ENCODE data around the gene GATAD2A.

The GATAD2A gene

DNA sequence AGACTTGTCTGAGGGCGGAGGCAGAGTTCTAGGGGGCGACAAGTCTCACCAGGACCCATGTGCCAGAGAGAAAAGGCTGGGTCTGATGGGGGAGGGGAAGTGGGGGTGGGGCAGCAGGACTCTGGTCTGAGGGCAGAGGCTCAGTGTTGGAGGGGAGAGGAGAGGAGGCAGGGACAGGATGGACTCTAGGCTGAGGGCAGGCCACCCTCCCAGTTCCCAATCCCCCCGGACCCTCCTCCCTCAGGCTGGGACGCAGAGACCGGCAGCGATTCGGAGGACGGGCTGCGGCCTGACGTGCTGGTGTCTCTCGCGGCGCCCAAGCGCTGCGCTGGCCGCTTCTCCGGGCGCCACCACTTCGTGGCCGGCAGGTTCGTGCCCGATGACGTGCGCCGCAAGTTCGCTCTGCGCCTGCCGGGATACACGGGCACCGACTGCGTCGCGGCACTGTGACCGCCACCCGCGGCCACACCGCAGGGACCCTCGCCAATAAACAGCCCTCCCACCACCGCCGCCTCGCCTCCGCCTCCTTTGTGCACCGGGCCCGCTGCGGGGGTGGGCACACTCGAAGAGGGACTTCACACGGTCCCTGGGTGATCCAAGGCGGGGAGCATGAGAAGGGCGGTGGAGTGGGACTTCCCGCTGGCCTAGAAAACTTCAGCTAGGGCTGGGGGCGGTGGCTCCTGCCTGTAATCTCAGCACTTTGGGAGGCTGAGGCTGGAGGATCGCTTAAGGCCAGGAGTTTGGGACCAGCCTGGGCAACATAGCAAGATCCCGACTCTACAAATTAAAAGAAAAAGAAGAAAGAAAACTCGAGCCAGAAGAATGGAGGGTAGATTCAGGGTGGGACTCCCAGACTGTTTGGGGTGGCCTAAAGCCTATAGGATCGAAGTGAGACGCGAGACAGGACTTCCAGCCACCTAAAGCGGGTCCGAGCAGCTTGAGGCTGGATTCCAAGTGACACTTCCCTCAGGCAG, 131.9 kb downstream of the GATAD2A start:
- Histone ChIP-seq H2BK5ac (ENCODE audit: low read depth, low read length, poor library complexity, severe bottlenecking) (no peak overlapping the region), H3K79me1 (replicated peaks; ENCODE audit: low read length, poor library complexity, severe bottlenecking) (no peaks in the 10 kb centered on the region), H2BK12ac (ENCODE audit: low read length in 2 of 2) (no peak overlapping the region), H3K36me3 (ENCODE audit: control insufficient read depth in 1 of 2, insufficient read depth in 2 of 2, low read depth in 1 of 2, low read length in 2 of 2) (peaks cover 0 to 17% of the 10 kb centered on the region in 2 experiments), H2AFZ (ENCODE audit: low read depth, low read length) (no peak overlapping the region), H3K23ac (ENCODE audit: low read length in 2 of 2) (no peak overlapping the region), H4K8ac (ENCODE audit: low read length) (no peak overlapping the region), H3K4me1 (ENCODE audit: control insufficient read depth, insufficient read depth, low read depth, low read length) (peaks cover 17% of the 10 kb centered on the region), H3K4me3 (ENCODE audit: insufficient read depth in 1 of 2, low read depth in 1 of 2, low read length in 2 of 2) (peak overlapping the region in 1 of 2 experiments; percentile 47), H3K27me3 (ENCODE audit: control insufficient read depth in 1 of 2, insufficient read depth in 1 of 2, low read length in 2 of 2) (peaks cover 7 to 46% of the 10 kb centered on the region in 2 experiments), H2BK15ac (ENCODE audit: low read depth, poor library complexity, severe bottlenecking) (no peak overlapping the region), H3K18ac (ENCODE audit: low read depth in 1 of 2, low read length in 2 of 2) (no peak overlapping the region), H3K27ac (ENCODE audit: low read length, poor library complexity, severe bottlenecking) (no peak overlapping the region), H2BK120ac (ENCODE audit: low read depth, low read length) (no peak overlapping the region), H3K4me2 (ENCODE audit: low read length, poor library complexity, severe bottlenecking) (no peak overlapping the region), H3K9me3 (ENCODE audit: control insufficient read depth, low read length) (no peaks in the 10 kb centered on the region), H3K14ac (ENCODE audit: low read length in 2 of 2) (no peak overlapping the region), H2AK5ac (ENCODE audit: low read length, severe bottlenecking) (no peak overlapping the region), H3K9ac (ENCODE audit: low read length) (no peak overlapping the region), H3K4ac (ENCODE audit: low read depth in 1 of 2, low read length in 2 of 2) (no peak overlapping the region), H4K91ac (ENCODE audit: low read length) (no peak overlapping the region)
- no peak for DNase-seq
- WGBS: 84% methylated on average over 59 of the region's 59 CpGs

DNA sequence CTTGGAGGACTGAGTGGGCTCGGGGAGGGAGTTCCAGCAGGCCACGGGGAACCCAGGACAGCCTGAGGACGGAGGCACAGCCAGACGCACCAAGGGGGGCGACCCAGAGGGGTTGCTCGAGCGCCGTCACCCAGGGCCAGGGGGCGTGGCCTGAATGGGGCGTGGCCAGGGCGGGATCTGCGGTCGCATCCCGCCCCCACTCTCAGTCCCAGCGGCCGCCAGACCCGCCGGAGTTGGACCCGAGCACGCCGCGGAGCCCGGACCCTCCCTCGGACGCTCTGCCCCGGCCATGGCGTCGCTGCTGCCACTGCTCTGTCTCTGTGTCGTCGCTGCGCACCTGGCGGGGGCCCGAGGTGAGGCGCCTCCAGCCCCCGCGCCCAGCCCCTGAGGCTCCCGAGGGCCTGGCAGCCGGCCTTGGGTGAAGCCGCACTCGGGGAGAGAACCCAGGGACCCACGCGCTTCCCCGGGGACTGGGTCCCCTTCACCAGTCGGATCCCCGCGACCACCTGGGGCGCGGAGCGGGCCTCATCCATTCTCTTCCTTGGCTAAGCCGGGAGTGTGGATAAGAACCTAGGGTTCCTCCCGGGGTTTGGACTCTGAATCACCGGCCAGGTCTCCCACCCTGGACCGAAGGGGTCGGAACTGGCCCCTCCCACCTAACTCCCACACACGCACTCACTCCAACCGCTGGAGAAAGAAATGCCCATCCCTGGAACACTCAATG, 132.7 kb downstream of the GATAD2A start, which contains the start of gene CILP2:
Gene CILP2 (plus strand): TSS at position 205 of the 724 bp plus-strand sequence. CDS start 85 bp downstream, at position 290.
- Histone ChIP-seq H3K14ac (ENCODE audit: low read length in 2 of 2) (no peak within 1 kb of the TSS), H3K79me1 (replicated peaks; ENCODE audit: low read length, poor library complexity, severe bottlenecking) (no peaks in the 10 kb centered on the region), H3K23ac (ENCODE audit: low read length in 2 of 2) (no peak within 1 kb of the TSS), H2AFZ (ENCODE audit: low read depth, low read length) (no peak within 1 kb of the TSS), H3K4me2 (ENCODE audit: low read length, poor library complexity, severe bottlenecking) (peak within 1 kb of the TSS; percentile 62), H2BK5ac (ENCODE audit: low read depth, low read length, poor library complexity, severe bottlenecking) (no peak within 1 kb of the TSS), H3K9me3 (ENCODE audit: control insufficient read depth, low read length) (no peaks in the 10 kb centered on the region), H3K27me3 (ENCODE audit: control insufficient read depth in 1 of 2, insufficient read depth in 1 of 2, low read length in 2 of 2) (peaks cover 7 to 54% of the 10 kb centered on the region in 2 experiments), H2BK12ac (ENCODE audit: low read length in 2 of 2) (no peak within 1 kb of the TSS), H3K27ac (ENCODE audit: low read length, poor library complexity, severe bottlenecking) (no peak within 1 kb of the TSS), H2BK120ac (ENCODE audit: low read depth, low read length) (no peak within 1 kb of the TSS), H3K4me1 (ENCODE audit: control insufficient read depth, insufficient read depth, low read depth, low read length) (peaks cover 14% of the 10 kb centered on the region), H3K4me3 (ENCODE audit: insufficient read depth in 1 of 2, low read depth in 1 of 2, low read length in 2 of 2) (peak within 1 kb of the TSS; percentile 5 to 47), H3K36me3 (ENCODE audit: control insufficient read depth in 1 of 2, insufficient read depth in 2 of 2, low read depth in 1 of 2, low read length in 2 of 2) (peaks cover 0 to 10% of the 10 kb centered on the region in 2 experiments), H3K4ac (ENCODE audit: low read depth in 1 of 2, low read length in 2 of 2) (no peak within 1 kb of the TSS), H3K9ac (ENCODE audit: low read length) (no peak within 1 kb of the TSS), H4K91ac (ENCODE audit: low read length) (no peak within 1 kb of the TSS), H4K8ac (ENCODE audit: low read length) (no peak within 1 kb of the TSS), H3K18ac (ENCODE audit: low read depth in 1 of 2, low read length in 2 of 2) (no peak within 1 kb of the TSS), H2AK5ac (ENCODE audit: low read length, severe bottlenecking) (no peak within 1 kb of the TSS), H2BK15ac (ENCODE audit: low read depth, poor library complexity, severe bottlenecking) (no peak within 1 kb of the TSS)
- 12% methylated on average over 55 of the region's 56 CpGs for WGBS
- no peak for DNase-seq

- Histone ChIP-seq H3K79me1 (replicated peaks; ENCODE audit: low read length, poor library complexity, severe bottlenecking) (no peaks in the 10 kb centered on the region), H2BK12ac (ENCODE audit: low read length in 2 of 2) (no peak overlapping the region), H3K9me3 (ENCODE audit: control insufficient read depth, low read length) (no peaks in the 10 kb centered on the region), H3K4ac (ENCODE audit: low read depth in 1 of 2, low read length in 2 of 2) (no peak overlapping the region), H2BK120ac (ENCODE audit: low read depth, low read length) (no peak overlapping the region), H3K27me3 (ENCODE audit: control insufficient read depth in 1 of 2, insufficient read depth in 1 of 2, low read length in 2 of 2) (peaks cover 7 to 59% of the 10 kb centered on the region in 2 experiments), H3K18ac (ENCODE audit: low read depth in 1 of 2, low read length in 2 of 2) (no peak overlapping the region), H4K91ac (ENCODE audit: low read length) (no peak overlapping the region), H3K4me3 (ENCODE audit: insufficient read depth in 1 of 2, low read depth in 1 of 2, low read length in 2 of 2) (peak overlapping the region in 1 of 2 experiments; percentile 47), H3K4me2 (ENCODE audit: low read length, poor library complexity, severe bottlenecking) (no peak overlapping the region), H3K36me3 (ENCODE audit: control insufficient read depth in 1 of 2, insufficient read depth in 2 of 2, low read depth in 1 of 2, low read length in 2 of 2) (peaks cover 0 to 10% of the 10 kb centered on the region in 2 experiments), H2AFZ (ENCODE audit: low read depth, low read length) (no peak overlapping the region), H3K23ac (ENCODE audit: low read length in 2 of 2) (no peak overlapping the region), H3K27ac (ENCODE audit: low read length, poor library complexity, severe bottlenecking) (no peak overlapping the region), H4K8ac (ENCODE audit: low read length) (no peak overlapping the region), H2AK5ac (ENCODE audit: low read length, severe bottlenecking) (no peak overlapping the region), H2BK5ac (ENCODE audit: low read depth, low read length, poor library complexity, severe bottlenecking) (no peak overlapping the region), H3K14ac (ENCODE audit: low read length in 2 of 2) (no peak overlapping the region), H3K9ac (ENCODE audit: low read length) (no peak overlapping the region), H2BK15ac (ENCODE audit: low read depth, poor library complexity, severe bottlenecking) (no peak overlapping the region), H3K4me1 (ENCODE audit: control insufficient read depth, insufficient read depth, low read depth, low read length) (peaks cover 14% of the 10 kb centered on the region)
- DNase-seq: no peak
- 63% methylated on average over 7 of the region's 7 CpGs for WGBS
These were observed 133.3 kb downstream of the GATAD2A start for GRCh38 chr19:19538785-19539166.

DNA sequence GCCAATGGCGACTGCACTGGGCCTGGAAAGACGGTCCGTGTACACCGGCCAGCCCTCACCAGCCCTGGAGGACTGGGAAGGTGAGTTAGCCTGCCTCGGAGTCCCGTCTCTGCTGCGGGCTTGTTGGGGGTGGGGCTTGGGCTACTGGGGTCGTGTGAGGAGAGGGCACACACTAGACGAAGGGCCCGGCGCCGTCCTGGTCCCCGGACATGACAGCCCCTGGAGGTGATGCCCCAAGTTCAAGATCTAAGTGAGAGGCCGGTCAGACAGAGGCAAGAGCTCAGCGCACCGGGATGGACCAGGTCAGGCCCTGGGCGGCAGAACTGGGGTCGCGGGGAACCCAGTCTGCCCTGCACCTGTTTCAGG, 134.2 kb downstream of the GATAD2A start:
- H3K27me3 ChIP-seq (ENCODE audit: control insufficient read depth in 1 of 2, insufficient read depth in 1 of 2, low read length in 2 of 2): peaks cover 7 to 66% of the 10 kb centered on the region in 2 experiments
- WGBS: 87% methylated on average over 19 of the region's 19 CpGs
- H3K36me3 ChIP-seq (ENCODE audit: control insufficient read depth in 1 of 2, insufficient read depth in 2 of 2, low read depth in 1 of 2, low read length in 2 of 2): peaks cover 0 to 15% of the 10 kb centered on the region in 2 experiments
- no peak overlapping the region for H4K91ac ChIP-seq (ENCODE audit: low read length)
- H3K4ac ChIP-seq (ENCODE audit: low read depth in 1 of 2, low read length in 2 of 2): no peak overlapping the region
- H2BK15ac ChIP-seq (ENCODE audit: low read depth, poor library complexity, severe bottlenecking): no peak overlapping the region
- H3K9ac ChIP-seq (ENCODE audit: low read length): no peak overlapping the region
- DNase-seq: no peak
- no peak overlapping the region for H2AFZ ChIP-seq (ENCODE audit: low read depth, low read length)
- H3K9me3 ChIP-seq (ENCODE audit: control insufficient read depth, low read length): no peaks in the 10 kb centered on the region
- H3K4me2 ChIP-seq (ENCODE audit: low read length, poor library complexity, severe bottlenecking): no peak overlapping the region
- no peak overlapping the region for H2BK120ac ChIP-seq (ENCODE audit: low read depth, low read length)
- H3K79me1 ChIP-seq (replicated peaks; ENCODE audit: low read length, poor library complexity, severe bottlenecking): no peaks in the 10 kb centered on the region
- H3K27ac ChIP-seq (ENCODE audit: low read length, poor library complexity, severe bottlenecking): no peak overlapping the region
- H3K4me3 ChIP-seq (ENCODE audit: insufficient read depth in 1 of 2, low read depth in 1 of 2, low read length in 2 of 2): no peak overlapping the region
- H2AK5ac ChIP-seq (ENCODE audit: low read length, severe bottlenecking): no peak overlapping the region
- H2BK5ac ChIP-seq (ENCODE audit: low read depth, low read length, poor library complexity, severe bottlenecking): no peak overlapping the region
- no peak overlapping the region for H4K8ac ChIP-seq (ENCODE audit: low read length)
- peaks cover 14% of the 10 kb centered on the region for H3K4me1 ChIP-seq (ENCODE audit: control insufficient read depth, insufficient read depth, low read depth, low read length)
- no peak overlapping the region for H3K18ac ChIP-seq (ENCODE audit: low read depth in 1 of 2, low read length in 2 of 2)
- H2BK12ac ChIP-seq (ENCODE audit: low read length in 2 of 2): no peak overlapping the region
- H3K14ac ChIP-seq (ENCODE audit: low read length in 2 of 2): no peak overlapping the region
- H3K23ac ChIP-seq (ENCODE audit: low read length in 2 of 2): no peak overlapping the region

Data from mesenchymal stem cell (in vitro differentiated cells and primary cell).